LNCaP clone FGC (cell line): ENCODE measurements around the gene TTC39A.

ENCODE experiments used
- DNase-seq: peaks from one replicate; pipeline ENCODE4 v3.0.0-alpha.2; 2011; ENCODE audit warnings: low read depth
- H3K4me3 ChIP-seq: 2 replicates; pipeline ENCODE4 v1.5.1; 2011; ENCODE audit warnings: mild to moderate bottlenecking, low read depth, low read length, control low read depth
- CTCF ChIP-seq: IDR thresholded peaks from 2 replicates; pipeline ENCODE4 v1.5.1; 2012; ENCODE audit warnings: mild to moderate bottlenecking; ENCODE audit not compliant: control insufficient read depth, insufficient read depth; ENCODE audit errors: extremely low read depth

The TTC39A gene

GRCh38 chr1:51299981-51300670 lies 30.2 kb downstream of the TTC39A start:
- no peak overlapping the region for H3K4me3 ChIP-seq
- TF ChIP-seq CTCF = no peak
- DNase-seq = no peak

- H3K4me3 ChIP-seq = no peak overlapping the region
- no peak for DNase-seq
- no peak for TF ChIP-seq CTCF
Measured at GRCh38 chr1:51299185-51299885, 31.0 kb downstream of the TTC39A start.

GRCh38 chr1:51298322-51298705 lies 32.0 kb downstream of the TTC39A start:
- TF ChIP-seq CTCF = no peak
- no peak overlapping the region for H3K4me3 ChIP-seq
- no peak for DNase-seq

GRCh38 chr1:51297401-51298321 lies 32.7 kb downstream of the TTC39A start:
- TF ChIP-seq CTCF = no peak
- no peak overlapping the region for H3K4me3 ChIP-seq
- no peak for DNase-seq

- DNase-seq = peak; percentile 42
- H3K4me3 ChIP-seq = no peak overlapping the region
- TF ChIP-seq CTCF = peak; percentile 91
Measured at GRCh38 chr1:51296383-51297357, 33.7 kb downstream of the TTC39A start.

GRCh38 chr1:51295926-51296325 lies 34.4 kb downstream of the TTC39A start:
- no peak for TF ChIP-seq CTCF
- no peak overlapping the region for H3K4me3 ChIP-seq
- DNase-seq = no peak
